ENCODE data around the gene SPOCK2. TPM values are rescaled to one million over a fixed set of nuclear protein-coding genes. Genes with fewer than 3 reads are reported as not detected.
"Not testable (repeated sequence)": the region's sequence is repeated elsewhere in the genome, so short reads cannot be mapped to it uniquely, and the experiment has no call there.

Gene SPOCK2
- total RNA-seq, 2 donors from 2014 or later: 5.1 to 163 TPM

GRCh38 chr10:72034040-72034499, 54.3 kb downstream of the SPOCK2 start:
- Histone ChIP-seq H3K27me3 (replicated peaks; ENCODE audit: insufficient read depth) (no peaks in the 10 kb centered on the region), H3K9me3 (no peaks in the 10 kb centered on the region), H3K27ac (no peak overlapping the region), H3K4me3 (no peak overlapping the region), H3K36me3 (no peaks in the 10 kb centered on the region), H3K4me1 (replicated peaks) (no peaks in the 10 kb centered on the region)
- intact Hi-C loops (cut with DNase I): no loop called here
- TF ChIP-seq, protein P1, sequence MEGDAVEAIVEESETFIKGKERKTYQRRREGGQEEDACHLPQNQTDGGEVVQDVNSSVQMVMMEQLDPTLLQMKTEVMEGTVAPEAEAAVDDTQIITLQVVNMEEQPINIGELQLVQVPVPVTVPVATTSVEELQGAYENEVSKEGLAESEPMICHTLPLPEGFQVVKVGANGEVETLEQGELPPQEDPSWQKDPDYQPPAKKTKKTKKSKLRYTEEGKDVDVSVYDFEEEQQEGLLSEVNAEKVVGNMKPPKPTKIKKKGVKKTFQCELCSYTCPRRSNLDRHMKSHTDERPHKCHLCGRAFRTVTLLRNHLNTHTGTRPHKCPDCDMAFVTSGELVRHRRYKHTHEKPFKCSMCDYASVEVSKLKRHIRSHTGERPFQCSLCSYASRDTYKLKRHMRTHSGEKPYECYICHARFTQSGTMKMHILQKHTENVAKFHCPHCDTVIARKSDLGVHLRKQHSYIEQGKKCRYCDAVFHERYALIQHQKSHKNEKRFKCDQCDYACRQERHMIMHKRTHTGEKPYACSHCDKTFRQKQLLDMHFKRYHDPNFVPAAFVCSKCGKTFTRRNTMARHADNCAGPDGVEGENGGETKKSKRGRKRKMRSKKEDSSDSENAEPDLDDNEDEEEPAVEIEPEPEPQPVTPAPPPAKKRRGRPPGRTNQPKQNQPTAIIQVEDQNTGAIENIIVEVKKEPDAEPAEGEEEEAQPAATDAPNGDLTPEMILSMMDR (IDR thresholded peaks at IDR 0.05): no peak
- TF ChIP-seq POLR2A (IDR thresholded peaks at IDR 0.05) (no peak), POLR2AphosphoS5 (IDR thresholded peaks at IDR 0.05) (no peak)
- DNase-seq (ENCODE audit: low spot score): no peak
- WGBS: 58% methylated on average over 12 of the region's 12 CpGs

GRCh38 chr10:72032409-72033162, 55.8 kb downstream of the SPOCK2 start:
- H3K4me3 ChIP-seq; H3K27me3 ChIP-seq (replicated peaks; ENCODE audit: insufficient read depth); H3K9me3 ChIP-seq; intact Hi-C loops (cut with DNase I); H3K4me1 ChIP-seq (replicated peaks); H3K27ac ChIP-seq; H3K36me3 ChIP-seq; DNase-seq (ENCODE audit: low spot score): not testable (repeated sequence)
- 87% methylated on average over 11 of the region's 11 CpGs for WGBS

- no peaks in the 10 kb centered on the region for H3K27me3 ChIP-seq (replicated peaks; ENCODE audit: insufficient read depth)
- peak overlapping the region; percentile 48 to 51 for H3K27ac ChIP-seq
- 91% methylated on average over 10 of the region's 10 CpGs for WGBS
- no peak for DNase-seq (ENCODE audit: low spot score)
- no peaks in the 10 kb centered on the region for H3K9me3 ChIP-seq
- no peaks in the 10 kb centered on the region for H3K36me3 ChIP-seq
- intact Hi-C loops (cut with DNase I): no loop called here
- TF ChIP-seq POLR2A (IDR thresholded peaks at IDR 0.05) (no peak), POLR2AphosphoS5 (IDR thresholded peaks at IDR 0.05) (no peak)
- TF ChIP-seq, protein P1 (IDR thresholded peaks at IDR 0.05): no peak
- H3K4me3 ChIP-seq: no peak overlapping the region
- no peaks in the 10 kb centered on the region for H3K4me1 ChIP-seq (replicated peaks)
These were observed 56.6 kb downstream of the SPOCK2 start for GRCh38 chr10:72031706-72032105.

DNA sequence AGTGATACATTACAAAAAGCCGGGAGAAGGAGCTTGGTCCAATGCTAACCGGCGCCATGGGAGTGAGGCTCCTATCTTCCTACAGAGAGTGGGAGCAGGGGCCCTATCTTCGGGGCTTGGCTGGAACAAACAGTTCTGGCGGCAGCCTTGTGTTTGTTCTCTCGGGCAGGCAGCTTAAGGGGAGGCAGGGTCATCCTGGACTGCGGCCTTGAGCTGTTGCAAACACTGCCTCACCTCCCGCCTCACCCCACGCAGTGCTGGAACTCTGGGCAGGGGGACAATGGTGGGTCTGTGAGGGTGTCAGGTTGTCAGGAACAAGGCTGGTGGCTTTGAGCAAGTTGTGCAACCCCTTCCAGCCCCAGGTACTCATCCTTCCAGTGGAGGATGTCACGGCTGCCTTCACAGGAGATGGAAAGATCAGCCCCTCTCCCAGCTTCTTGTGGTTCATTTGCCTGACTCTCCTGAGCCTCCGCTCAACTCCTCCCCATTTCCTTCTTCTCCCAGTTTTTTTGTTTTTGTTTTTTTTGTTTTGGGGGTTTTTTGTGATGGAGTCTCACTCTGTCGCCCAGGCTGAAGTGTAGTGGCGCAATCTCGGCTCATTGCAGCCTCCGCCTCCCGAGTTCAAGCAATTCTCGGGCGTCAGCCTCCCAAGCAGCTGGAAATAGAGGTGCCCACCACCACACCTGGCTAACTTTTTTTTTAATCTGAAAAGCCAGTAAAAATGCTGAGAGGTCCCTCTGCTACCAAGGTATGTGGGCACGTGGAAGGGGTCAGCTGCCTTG, 57.4 kb downstream of the SPOCK2 start:
- Histone ChIP-seq H3K9me3 (no peaks in the 10 kb centered on the region), H3K27ac (peak overlapping the region; percentile 48 to 51), H3K4me3 (no peak overlapping the region), H3K4me1 (replicated peaks) (no peaks in the 10 kb centered on the region), H3K36me3 (no peaks in the 10 kb centered on the region), H3K27me3 (replicated peaks; ENCODE audit: insufficient read depth) (no peaks in the 10 kb centered on the region)
- DNase-seq (ENCODE audit: low spot score): no peak
- TF ChIP-seq POLR2A (IDR thresholded peaks at IDR 0.05) (no peak), POLR2AphosphoS5 (IDR thresholded peaks at IDR 0.05) (no peak)
- TF ChIP-seq, protein P1 (IDR thresholded peaks at IDR 0.05): no peak
- intact Hi-C loops (cut with DNase I): no loop called here
- WGBS: 78% methylated on average over 19 of the region's 19 CpGs

DNA sequence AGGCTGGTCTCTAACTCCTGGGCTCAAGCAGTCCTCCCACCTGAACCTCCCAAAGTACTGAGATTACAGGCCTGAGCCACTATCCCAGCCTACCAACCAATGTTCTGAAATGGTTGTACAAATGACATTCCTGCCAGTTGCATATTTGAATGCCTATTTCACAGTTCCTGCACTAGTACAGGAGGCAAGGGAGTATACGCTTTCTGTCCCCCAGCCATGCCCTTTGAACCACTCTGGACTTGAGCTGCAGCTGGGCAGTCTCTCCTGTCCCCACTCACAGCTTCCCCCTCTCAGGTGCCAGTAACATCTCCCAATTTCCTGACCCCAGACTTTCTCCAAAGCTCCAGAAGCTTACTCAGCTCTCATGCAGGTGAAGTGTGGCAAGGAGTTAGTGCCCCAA, 58.9 kb downstream of the SPOCK2 start:
- H3K27me3 ChIP-seq (replicated peaks; ENCODE audit: insufficient read depth): no peaks in the 10 kb centered on the region
- no peaks in the 10 kb centered on the region for H3K4me1 ChIP-seq (replicated peaks)
- H3K9me3 ChIP-seq: no peaks in the 10 kb centered on the region
- no peak for DNase-seq (ENCODE audit: low spot score)
- H3K4me3 ChIP-seq: no peak overlapping the region
- TF ChIP-seq POLR2AphosphoS5 (IDR thresholded peaks at IDR 0.05) (no peak), POLR2A (IDR thresholded peaks at IDR 0.05) (no peak)
- TF ChIP-seq, protein P1 (IDR thresholded peaks at IDR 0.05): no peak
- H3K36me3 ChIP-seq: no peaks in the 10 kb centered on the region
- intact Hi-C loops (cut with DNase I): no loop called here
- no peak overlapping the region for H3K27ac ChIP-seq
- 89% methylated on average over 1 of the region's 1 CpG for WGBS

Measured in prostate gland (tissue), 2 donors.